HEK293 (cell line): Measurements from ENCODE around the gene PITPNB.

Source experiments
- HOXA7 ChIP-seq: sonication (generic); formaldehyde crosslinking; IDR thresholded peaks from 2 replicates; pipeline ENCODE4 v1.8.1; 2022; ENCODE audit warnings: missing genetic modification reagents, borderline replicate concordance
- ZBTB48 ChIP-seq: fragments of 450-650 bp; formaldehyde crosslinking; IDR thresholded peaks from 2 replicates; pipeline ENCODE4 v1.5.1; 2016; ENCODE audit warnings: missing biosample characterization, missing genetic modification characterization
- ZNF529 ChIP-seq: fragments of 450-650 bp; formaldehyde crosslinking; IDR thresholded peaks from 2 replicates; pipeline ENCODE4 v1.5.1; 2017; ENCODE audit warnings: missing genetic modification characterization, missing biosample characterization; ENCODE audit not compliant: insufficient replicate concordance
- ZNF544 ChIP-seq: fragments of 450-650 bp; formaldehyde crosslinking; IDR thresholded peaks from 2 replicates; pipeline ENCODE4 v1.5.0; 2017; ENCODE audit warnings: missing biosample characterization, missing genetic modification characterization
- ZNF626 ChIP-seq: fragments of 450-650 bp; sonication (Bioruptor Pico); formaldehyde crosslinking; IDR thresholded peaks from 2 replicates; pipeline ENCODE4 v1.5.1; 2018; ENCODE audit warnings: missing biosample characterization, missing genetic modification characterization, inconsistent platforms
- TF ChIP-seq, protein P1 (sequence below): fragments of 450-650 bp; formaldehyde crosslinking; IDR thresholded peaks from 2 replicates; pipeline ENCODE4 v1.5.1; 2016; ENCODE audit warnings: missing biosample characterization, missing genetic modification characterization, borderline replicate concordance
- TF ChIP-seq, protein P2 (sequence below): fragments of 450-650 bp; formaldehyde crosslinking; IDR thresholded peaks from 2 replicates; pipeline ENCODE4 v1.5.1; 2016; ENCODE audit warnings: missing biosample characterization, missing genetic modification characterization, low read depth
- TF ChIP-seq, protein P3 (sequence below): fragments of 450-650 bp; formaldehyde crosslinking; IDR thresholded peaks from 2 replicates; pipeline ENCODE4 v1.5.1; 2016; ENCODE audit warnings: missing biosample characterization, missing genetic modification characterization
- TF ChIP-seq, protein P4 (sequence below): fragments of 450-650 bp; formaldehyde crosslinking; IDR thresholded peaks from 2 replicates; pipeline ENCODE4 v1.5.1; 2016; ENCODE audit warnings: missing biosample characterization, missing genetic modification characterization

DNA sequence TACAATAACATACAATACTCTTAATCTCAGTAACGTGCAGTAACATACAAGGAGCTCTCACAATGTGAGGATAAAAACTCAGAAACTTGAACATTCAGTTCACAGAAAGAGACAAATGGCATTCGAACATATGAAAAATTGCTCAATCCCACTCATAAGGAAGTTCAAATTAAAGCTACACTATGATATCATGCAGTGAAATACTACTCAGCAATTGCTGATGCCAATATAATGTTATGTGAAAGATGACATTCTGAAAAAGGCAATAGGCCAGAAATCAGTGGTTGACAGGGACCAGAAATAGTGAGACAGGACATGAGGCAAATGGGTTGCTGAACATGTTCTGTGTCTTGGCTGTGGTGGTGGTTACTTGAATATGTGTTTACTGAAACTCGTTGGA is 33.7 kb upstream of the PITPNB start:
- TF ChIP-seq HOXA7 (CRISPR knock-in tag) (no peak), ZBTB48 (tag by site-specific recombination) (no peak), ZNF529 (no peak), ZNF544 (tag by site-specific recombination) (no peak), ZNF626 (tag by site-specific recombination) (no peak)
- TF ChIP-seq, protein P1, sequence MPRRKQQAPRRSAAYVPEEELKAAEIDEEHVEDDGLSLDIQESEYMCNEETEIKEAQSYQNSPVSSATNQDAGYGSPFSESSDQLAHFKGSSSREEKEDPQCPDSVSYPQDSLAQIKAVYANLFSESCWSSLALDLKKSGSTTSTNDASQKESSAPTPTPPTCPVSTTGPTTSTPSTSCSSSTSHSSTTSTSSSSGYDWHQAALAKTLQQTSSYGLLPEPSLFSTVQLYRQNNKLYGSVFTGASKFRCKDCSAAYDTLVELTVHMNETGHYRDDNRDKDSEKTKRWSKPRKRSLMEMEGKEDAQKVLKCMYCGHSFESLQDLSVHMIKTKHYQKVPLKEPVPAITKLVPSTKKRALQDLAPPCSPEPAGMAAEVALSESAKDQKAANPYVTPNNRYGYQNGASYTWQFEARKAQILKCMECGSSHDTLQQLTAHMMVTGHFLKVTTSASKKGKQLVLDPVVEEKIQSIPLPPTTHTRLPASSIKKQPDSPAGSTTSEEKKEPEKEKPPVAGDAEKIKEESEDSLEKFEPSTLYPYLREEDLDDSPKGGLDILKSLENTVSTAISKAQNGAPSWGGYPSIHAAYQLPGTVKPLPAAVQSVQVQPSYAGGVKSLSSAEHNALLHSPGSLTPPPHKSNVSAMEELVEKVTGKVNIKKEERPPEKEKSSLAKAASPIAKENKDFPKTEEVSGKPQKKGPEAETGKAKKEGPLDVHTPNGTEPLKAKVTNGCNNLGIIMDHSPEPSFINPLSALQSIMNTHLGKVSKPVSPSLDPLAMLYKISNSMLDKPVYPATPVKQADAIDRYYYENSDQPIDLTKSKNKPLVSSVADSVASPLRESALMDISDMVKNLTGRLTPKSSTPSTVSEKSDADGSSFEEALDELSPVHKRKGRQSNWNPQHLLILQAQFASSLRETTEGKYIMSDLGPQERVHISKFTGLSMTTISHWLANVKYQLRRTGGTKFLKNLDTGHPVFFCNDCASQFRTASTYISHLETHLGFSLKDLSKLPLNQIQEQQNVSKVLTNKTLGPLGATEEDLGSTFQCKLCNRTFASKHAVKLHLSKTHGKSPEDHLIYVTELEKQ (tag by site-specific recombination), result no peak
- TF ChIP-seq, protein P2, sequence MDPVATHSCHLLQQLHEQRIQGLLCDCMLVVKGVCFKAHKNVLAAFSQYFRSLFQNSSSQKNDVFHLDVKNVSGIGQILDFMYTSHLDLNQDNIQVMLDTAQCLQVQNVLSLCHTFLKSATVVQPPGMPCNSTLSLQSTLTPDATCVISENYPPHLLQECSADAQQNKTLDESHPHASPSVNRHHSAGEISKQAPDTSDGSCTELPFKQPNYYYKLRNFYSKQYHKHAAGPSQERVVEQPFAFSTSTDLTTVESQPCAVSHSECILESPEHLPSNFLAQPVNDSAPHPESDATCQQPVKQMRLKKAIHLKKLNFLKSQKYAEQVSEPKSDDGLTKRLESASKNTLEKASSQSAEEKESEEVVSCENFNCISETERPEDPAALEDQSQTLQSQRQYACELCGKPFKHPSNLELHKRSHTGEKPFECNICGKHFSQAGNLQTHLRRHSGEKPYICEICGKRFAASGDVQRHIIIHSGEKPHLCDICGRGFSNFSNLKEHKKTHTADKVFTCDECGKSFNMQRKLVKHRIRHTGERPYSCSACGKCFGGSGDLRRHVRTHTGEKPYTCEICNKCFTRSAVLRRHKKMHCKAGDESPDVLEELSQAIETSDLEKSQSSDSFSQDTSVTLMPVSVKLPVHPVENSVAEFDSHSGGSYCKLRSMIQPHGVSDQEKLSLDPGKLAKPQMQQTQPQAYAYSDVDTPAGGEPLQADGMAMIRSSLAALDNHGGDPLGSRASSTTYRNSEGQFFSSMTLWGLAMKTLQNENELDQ (tag by site-specific recombination), result no peak
- TF ChIP-seq, protein P3, sequence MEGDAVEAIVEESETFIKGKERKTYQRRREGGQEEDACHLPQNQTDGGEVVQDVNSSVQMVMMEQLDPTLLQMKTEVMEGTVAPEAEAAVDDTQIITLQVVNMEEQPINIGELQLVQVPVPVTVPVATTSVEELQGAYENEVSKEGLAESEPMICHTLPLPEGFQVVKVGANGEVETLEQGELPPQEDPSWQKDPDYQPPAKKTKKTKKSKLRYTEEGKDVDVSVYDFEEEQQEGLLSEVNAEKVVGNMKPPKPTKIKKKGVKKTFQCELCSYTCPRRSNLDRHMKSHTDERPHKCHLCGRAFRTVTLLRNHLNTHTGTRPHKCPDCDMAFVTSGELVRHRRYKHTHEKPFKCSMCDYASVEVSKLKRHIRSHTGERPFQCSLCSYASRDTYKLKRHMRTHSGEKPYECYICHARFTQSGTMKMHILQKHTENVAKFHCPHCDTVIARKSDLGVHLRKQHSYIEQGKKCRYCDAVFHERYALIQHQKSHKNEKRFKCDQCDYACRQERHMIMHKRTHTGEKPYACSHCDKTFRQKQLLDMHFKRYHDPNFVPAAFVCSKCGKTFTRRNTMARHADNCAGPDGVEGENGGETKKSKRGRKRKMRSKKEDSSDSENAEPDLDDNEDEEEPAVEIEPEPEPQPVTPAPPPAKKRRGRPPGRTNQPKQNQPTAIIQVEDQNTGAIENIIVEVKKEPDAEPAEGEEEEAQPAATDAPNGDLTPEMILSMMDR (tag by site-specific recombination), result no peak
- TF ChIP-seq, protein P4, sequence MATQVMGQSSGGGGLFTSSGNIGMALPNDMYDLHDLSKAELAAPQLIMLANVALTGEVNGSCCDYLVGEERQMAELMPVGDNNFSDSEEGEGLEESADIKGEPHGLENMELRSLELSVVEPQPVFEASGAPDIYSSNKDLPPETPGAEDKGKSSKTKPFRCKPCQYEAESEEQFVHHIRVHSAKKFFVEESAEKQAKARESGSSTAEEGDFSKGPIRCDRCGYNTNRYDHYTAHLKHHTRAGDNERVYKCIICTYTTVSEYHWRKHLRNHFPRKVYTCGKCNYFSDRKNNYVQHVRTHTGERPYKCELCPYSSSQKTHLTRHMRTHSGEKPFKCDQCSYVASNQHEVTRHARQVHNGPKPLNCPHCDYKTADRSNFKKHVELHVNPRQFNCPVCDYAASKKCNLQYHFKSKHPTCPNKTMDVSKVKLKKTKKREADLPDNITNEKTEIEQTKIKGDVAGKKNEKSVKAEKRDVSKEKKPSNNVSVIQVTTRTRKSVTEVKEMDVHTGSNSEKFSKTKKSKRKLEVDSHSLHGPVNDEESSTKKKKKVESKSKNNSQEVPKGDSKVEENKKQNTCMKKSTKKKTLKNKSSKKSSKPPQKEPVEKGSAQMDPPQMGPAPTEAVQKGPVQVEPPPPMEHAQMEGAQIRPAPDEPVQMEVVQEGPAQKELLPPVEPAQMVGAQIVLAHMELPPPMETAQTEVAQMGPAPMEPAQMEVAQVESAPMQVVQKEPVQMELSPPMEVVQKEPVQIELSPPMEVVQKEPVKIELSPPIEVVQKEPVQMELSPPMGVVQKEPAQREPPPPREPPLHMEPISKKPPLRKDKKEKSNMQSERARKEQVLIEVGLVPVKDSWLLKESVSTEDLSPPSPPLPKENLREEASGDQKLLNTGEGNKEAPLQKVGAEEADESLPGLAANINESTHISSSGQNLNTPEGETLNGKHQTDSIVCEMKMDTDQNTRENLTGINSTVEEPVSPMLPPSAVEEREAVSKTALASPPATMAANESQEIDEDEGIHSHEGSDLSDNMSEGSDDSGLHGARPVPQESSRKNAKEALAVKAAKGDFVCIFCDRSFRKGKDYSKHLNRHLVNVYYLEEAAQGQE (tag by site-specific recombination), result no peak
